NB4 (cell line): ENCODE data around the gene RPS6KL1.

ENCODE experiments used
- CTCF ChIP-seq: IDR thresholded peaks from one replicate; pipeline ENCODE4 v1.5.1; 2012; ENCODE audit warnings: low read depth, low read length
- MAX ChIP-seq: IDR thresholded peaks from 2 replicates; pipeline ENCODE4 v1.6.1; 2011; ENCODE audit warnings: low read depth, low read length
- MYC ChIP-seq: IDR thresholded peaks from 2 replicates; pipeline ENCODE4 v1.6.1; 2011; ENCODE audit warnings: low read depth, low read length
- POLR2A ChIP-seq: IDR thresholded peaks from 2 replicates; pipeline ENCODE4 v1.6.1; 2011; ENCODE audit warnings: mild to moderate bottlenecking; ENCODE audit not compliant: insufficient read length; ENCODE audit errors: extremely low read depth

- no peak for TF ChIP-seq CTCF
- TF ChIP-seq MAX: no peak
- no peak for TF ChIP-seq POLR2A
- TF ChIP-seq MYC: no peak
These were observed 11.8 kb downstream of the RPS6KL1 start for GRCh38 chr14:74911221-74911620.
